NCI-H2029 treated with DMSO at 0.1 percent for 48 hours (cell line): ENCODE measurements around the gene CDC14B.
"Not testable (repeated sequence)": the region's sequence is repeated elsewhere in the genome, so short reads cannot be mapped to it uniquely, and the experiment has no call there.

Experiments used
- DNase-seq: peaks from one replicate; lab custom pipeline; 2025; lab: John Stamatoyannopoulos, UW

Gene CDC14B

DNA sequence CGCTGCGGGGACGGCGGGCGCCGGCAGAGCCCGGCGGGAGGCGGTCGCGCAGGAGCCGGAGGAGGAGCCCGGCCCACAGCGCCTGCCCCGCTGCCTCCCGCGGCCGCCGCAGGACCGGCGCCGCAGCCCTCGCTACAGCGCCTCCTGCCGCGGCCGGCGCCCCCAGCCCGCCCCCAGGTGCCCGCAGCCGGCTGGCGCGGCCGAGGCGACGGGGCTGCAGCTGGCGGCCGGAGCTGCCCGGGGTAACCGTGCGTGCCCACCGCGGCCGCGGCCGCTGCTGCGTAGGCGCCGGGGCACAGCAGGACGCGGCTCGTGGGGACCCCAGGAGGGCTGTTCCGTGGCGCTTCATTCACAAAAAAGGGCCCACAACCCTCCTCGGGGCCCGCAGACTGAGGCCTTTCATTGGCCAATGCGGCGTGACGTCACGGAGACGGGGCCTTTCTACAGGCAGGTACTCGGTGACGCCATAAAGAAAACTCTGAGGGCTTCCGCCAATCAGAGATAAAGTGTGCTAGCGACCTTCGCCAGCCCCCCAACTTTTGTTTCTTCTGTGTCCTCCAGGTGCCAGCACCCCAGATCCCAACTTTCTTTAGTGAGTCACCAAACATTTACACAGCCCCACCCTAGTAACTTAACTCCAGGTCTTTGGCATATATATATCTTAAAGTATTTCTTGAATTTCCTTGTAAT lies at the start of gene CDC14B:
TSS of gene CDC14B (minus strand) at position 353 of the 690 bp plus-strand sequence. CDS start 465 bp downstream, outside the sequence.
- peak; percentile 78 for DNase-seq

DNA sequence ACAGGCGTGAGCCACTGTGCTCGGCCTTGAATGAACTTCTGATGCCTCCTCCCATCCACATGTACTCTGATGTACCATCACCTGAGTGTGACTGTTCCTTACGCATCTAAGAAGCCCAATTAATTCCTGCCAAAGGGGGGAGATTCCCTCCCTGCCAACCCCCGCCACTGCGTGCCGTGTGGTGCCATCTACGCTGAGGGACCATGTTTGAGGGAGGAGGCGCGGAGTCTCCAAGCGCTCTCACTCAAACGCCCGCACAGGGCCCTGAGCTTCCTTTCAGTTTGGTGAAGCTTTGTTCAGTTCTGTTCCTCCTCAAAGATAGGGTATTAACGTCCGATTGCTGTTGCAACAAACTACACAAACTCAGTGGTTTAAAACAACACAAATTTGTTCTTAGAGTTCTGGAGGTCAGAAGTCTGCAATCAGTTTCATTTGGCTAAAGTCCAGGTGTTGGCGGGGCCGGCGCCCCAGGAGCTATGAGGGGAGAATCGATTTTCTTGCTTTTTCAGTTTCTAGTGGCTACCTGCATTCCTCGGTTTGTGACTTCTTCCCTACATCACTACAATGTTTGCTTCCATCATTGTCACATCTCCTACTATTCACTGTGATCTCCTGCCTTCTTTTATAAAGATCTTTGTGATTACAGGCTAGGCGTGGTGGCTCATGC lies 49.4 kb upstream of the CDC14B start:
- no peak for DNase-seq

DNA sequence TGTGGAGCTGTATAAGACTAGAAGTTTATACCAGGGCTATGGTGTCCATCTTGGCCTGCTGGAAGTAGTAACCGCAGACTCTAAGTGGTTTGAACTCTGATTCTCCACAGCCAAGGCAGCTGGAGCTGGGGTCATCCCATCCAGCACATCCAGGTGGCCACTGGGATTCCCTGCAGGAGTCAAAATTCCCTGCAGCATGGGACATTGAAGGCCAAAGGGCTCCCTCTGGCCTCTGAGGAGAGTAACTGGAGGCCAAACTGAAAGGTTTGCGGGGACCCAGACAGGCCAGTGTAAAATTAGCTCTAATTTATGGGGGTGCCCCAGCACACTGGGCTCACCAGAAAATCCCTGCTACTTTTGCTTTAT lies 47.7 kb upstream of the CDC14B start:
- no peak for DNase-seq

DNA sequence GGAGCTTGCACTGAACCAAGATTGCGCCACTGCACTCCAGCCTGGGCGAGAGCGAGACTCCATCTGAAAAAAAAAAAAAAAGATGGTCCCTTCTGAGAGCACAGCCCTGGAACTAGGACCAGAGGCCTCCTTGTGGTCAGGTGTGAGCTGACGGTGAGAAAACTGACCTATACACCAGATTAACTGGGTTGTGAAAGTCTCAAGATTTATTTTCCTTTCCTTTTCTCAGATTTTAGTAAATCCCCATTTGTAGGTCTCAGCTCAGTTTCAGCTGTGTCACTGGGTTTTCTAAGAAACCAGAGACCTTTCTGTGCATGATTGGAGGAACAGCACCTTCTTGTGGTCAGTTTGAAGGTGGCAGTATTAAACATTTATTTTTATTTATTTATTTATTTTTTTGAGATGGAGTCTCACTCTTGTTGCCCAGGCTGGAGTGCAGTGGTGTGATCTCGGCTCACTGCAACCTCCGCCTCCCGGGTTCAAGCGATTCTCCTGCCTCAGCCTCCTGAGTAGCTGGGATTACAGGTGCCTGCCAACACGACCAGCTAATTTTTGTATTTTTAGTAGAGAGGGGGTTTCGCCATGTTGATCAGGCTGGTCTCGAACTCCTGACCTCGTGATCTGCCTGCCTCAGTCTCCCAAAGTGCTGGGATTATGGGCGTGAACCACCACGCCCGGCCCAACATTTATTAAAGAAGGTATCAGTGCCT lies 47.2 kb upstream of the CDC14B start:
- peak; percentile 57 for DNase-seq

DNA sequence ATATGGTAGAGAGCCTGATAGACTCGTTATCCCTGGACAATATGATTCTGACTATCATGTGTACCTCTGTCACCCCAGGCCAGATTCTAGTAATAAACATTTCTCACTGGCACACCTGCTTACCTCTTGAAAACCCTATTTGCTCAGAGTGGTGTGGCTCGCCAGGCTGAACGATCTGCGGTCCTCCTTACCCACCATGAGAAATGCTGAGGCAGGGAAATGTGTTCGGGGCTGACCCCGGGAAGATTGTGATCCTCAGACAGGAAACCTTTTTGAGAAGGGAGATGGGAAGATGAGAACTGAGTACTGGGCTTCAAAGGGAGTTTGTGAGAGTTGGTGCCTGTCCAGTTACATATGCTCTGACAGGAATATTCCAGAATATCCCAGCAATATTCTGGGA lies 46.1 kb upstream of the CDC14B start:
- DNase-seq = no peak

DNA sequence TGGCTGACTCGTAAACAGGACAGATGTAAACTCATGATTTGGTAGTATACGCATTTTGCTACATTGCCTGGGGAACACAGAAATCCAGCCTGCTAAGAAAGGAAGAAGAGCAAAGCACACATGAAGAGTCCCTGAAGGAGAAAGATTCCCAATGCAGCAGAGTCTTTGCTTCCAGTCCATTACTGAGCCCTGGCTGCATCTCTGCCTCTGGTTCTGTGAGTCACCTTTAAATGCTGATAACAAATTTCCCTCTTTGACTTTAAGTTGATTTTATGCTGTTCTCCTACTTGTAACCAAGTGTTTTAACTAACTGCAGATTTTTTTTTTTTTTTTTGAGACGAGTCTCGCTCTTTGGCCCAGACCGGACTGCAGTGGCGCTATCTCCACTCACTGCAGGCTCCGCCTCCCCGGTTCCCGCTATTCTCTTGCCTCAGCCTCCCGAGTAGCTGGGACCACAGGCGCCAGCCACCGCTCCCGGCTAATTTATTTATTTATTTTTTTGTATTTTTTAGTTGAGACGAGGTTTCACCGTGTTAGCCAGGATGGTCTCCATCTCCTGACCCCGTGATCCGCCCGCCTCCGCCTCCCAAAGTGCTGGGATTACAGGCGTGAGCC lies 44.0 kb upstream of the CDC14B start:
- DNase-seq = no peak

DNA sequence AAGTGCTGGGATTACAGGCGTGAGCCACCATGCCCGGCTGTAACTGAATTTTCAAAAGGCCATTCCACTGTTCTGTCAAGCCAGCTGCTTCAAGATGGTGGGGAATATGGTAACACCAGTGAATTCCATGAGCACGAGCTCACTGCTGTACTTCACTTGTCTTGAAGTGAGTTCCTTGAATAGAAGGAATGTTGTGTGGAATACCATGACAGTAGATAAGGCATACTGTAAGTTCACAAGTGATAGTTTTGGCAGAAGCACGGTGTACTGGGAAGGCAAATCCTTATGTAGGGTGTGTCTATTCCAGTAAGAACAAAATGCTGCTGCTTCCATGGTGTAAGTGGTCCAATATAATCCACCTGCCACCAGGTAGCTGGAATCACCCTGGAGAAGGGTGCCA lies 42.1 kb upstream of the CDC14B start:
- DNase-seq = no peak

DNA sequence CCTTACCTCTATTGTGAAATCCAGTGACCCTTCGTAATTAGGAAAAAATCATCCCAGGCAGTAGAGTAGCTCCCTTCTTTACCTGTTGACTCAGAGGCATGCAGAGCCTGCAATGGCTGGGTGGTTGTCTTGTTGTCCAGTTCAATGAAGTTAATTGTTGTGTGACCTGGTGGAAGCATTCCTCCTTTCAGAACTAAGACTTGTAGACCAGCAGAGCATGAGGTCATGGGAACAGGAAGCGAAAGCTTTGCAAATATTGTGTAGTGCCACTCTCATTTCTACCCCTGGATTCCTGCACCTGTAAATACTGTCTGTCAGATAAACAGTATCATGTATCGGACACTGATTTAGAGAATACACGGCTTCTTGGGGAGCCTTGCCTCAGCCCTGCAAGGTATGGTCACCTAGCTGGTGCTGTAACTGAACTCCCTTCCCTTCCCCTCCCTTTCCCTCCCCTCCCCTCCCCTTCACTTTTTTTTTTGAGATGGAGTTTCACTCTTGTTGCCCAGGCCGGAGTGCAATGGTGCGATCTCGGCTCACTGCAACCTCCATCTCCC lies 41.1 kb upstream of the CDC14B start:
- DNase-seq = peak; percentile 20

DNA sequence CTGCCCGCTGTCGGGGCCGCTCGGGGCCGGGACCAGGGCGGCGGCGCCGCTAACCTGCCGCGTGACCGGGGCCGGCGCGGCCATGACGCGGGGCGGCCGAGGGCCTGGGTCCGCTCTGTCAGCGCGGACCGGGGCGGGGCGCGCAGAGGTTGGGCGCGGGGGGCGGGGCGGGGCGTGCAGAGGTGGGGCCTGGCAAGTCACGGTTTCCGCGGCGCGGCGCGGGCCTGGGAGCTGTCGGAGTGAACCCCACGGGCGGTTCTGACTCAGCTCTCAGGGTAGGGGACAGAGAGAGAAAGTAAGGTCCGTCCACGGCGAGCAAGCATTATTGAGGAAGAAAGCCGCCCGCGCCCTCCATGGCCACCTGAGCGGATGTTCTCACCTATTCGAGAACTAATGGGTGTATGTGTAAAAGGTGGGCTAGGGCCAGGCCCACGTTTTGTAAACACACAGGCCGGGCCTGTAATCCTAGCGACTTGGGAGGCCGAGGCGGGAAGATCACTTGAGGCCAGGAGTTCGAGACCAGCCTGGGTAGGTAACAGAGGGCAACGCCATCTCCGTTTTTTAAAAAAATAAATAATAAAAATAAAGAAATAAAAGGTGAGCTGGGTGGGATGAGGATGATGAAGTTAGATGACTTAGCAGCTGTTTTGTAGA lies 35.7 kb upstream of the CDC14B start, which contains the start of gene PRXL2C:
TSS of gene PRXL2C (minus strand) at position 120 of the 654 bp plus-strand sequence. CDS start at position 84, 36 bp downstream.
- no peak for DNase-seq

DNA sequence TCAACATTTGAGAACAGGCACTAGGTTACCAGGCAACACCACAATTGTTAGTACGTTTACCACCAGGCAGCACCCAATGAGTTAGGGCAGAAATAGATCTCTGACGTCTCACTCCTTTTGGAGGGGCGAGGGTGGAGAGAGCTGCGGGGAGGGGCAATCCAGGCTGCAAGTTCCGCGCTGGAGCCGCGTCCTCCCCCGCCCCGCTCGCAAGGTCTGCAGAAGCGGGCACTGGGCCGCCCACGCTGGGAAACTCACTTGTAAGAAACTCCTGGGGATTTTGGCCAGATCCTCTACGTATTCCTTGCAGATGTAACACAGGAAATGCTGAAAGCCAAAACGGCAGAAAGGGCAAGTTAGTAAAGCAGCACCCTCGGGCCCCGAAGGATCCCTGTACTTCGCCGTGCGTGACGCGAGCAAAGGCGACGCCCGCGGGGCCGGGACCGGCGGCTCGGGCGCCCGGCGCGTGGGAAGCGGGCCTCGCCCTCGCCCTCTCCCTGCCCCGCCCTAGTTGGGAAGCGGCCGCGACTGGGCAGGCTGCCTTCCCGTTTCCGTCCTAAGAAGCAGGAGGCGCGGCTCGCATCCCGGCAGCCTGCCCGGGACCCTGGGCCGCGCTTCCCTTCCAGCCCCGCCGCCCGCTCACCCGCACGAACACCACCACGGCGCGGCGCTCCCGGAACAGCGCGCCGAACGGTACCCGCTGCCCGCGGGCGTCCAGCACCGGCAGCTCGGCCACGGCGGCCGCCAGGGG lies 35.0 kb upstream of the CDC14B start:
- peak; percentile 54 for DNase-seq

DNA sequence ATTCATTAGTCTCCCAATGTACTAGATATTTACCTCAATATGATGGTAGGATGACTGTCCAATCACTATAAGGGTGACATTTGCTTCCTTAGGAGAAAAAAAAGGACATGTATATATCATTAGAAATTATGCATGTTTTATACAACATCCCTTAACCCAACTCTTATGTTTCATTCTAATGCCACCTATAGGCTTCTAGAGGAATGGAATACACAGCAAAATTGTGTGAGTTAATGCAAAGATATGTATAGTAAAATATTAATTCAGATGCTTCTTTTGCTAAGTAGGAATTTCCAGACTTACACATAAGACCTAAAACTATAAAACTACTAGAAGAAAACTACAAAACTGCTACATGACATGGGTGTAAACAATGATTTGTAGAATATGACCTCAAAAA lies 32.0 kb upstream of the CDC14B start:
- no peak for DNase-seq

DNA sequence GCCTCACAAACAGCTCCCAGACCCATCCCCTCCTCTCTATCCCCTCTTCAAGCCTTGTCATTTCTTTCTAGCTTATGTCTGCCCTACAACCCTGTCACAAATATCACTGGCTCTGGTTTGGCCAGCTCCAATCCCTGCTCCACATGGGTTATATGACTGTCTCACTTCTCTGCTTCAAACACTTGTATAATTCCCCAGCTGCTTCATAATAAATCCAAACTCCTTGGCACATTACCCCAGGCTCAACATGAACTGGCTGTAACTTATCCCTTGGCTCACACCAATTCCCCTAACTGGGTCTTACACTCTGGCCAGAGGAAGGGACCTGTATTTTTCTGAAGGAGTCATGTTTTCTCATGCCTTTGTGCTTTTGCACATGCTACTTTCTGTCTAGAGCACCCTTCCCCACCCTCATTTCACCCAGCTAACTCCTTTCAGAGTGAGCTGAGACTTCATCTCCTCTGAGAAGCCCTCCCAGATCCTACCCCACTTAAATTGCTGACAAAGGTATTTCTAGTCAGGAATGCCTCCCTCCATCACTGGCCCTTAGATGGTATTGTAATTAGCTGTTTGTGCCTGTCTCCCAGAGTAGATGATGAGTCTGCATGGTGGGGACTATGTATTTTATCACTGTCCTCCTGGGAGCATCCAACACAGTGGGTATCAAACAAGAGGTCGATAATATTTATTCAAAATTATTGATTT lies 30.1 kb upstream of the CDC14B start:
- no peak for DNase-seq

DNA sequence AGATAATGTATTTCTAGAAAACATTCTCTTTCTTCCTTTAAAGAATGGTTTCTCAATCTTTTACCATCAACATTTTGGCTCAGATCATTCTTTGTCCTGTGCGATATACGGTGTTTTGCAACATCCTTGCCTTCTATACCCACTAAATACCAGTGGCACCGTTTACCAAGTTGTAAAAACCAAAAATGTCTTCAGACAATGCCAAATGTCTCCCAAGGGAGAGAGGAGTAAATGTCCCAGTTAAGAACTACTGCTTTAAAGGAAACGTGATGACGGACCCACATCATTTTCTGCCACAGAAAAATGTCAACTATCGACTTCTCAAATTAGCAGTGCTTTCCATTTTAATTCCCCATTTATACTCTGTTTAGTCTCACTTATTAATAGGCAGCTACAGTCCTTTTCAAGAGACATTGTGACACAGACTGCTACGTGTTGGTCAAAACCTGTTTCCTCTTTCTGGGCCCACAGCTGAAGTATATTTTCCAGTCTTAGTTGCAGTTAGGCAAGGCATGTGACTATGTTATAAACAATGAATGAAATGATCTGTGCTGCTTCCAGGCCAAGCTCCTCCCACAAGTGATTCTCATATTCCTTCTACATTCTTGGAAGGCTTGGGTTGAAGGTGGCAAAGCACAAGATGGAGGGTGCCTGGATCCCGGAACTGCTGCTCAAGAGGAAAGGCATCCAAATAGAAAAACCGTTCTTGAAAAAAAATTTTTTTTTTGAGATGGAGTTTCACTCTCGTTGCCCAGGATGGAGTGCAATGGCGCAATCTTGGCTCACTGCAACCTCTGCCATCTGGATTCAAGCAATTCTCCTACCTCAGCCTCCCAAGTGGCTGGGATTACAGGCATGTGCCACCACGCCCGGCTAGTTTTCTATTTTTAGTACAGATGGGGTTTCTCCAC lies 26.7 kb upstream of the CDC14B start:
- DNase-seq = no peak

DNA sequence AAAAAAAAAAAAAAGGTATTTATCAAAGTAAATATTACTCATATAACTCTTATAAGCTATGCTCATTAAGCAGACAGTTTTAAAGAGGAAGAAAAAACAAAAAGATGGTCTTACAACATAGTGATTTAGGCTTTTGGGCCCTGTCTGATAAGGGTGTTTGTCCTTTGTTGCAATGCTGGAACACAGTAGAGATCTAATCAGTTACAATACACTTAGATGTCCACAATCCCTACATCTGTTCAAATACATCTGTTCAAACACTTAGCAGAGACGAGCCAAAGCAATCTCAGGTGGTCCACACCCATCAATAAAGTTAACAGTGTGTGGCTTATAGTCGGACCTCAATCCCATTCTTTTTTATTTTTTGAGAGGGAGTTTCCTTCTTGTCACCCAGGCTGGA lies 24.5 kb upstream of the CDC14B start:
- DNase-seq = peak; percentile 58

DNA sequence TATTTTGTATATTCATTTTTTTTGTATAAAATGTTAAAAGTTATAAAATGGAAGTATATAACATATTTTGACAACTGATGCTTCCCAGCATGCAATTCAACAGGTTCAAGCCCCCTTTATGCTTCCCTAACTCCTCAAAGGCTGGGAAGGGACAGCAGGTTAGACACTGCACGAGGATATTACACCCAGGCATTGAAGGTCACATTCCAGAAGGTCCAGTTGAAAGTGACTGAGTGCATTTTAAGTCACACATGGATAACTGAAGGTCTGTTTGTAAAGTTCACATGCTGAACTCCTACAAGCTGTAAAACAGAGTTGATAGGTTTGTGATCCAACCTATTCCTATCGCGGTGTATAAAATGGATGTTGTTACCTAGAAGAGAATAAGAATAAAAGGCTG lies 21.9 kb upstream of the CDC14B start:
- DNase-seq = no peak

DNA sequence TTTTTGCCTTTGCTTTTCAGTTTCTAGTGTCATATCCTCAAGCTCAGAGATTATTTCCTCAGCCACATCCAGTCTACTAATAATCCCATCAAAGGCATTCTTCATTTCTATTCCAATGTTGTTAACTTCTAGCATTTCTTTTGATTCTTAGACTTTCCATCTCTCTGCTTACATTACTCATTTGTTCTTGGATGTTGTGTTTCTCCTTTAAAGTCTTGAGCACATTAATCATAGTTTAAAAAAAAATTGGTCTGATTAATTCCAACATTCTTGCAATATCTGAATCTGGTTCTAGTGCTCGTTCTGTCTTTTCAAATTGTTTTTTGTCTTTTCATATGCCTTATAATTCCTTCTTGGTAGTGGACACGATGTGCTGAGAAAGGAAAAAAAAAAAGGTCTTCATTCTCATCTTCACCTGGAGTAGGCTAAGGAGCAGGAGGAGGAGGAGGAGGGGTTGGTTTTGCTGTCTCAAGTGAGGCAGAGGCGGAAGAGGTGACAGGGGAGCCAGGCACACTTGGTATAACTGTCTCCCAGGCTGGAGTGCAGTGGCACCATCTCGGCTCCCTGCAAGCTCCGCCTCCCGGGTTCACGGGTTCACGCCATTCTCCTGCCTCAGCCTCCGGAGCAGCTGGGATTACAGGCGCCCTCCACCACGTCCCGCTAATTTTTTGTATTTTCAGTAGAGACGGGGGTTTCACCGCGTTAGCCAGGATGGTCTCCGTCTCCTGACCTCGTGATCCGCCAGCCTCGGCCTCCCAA lies 19.1 kb upstream of the CDC14B start:
- no peak for DNase-seq

DNA sequence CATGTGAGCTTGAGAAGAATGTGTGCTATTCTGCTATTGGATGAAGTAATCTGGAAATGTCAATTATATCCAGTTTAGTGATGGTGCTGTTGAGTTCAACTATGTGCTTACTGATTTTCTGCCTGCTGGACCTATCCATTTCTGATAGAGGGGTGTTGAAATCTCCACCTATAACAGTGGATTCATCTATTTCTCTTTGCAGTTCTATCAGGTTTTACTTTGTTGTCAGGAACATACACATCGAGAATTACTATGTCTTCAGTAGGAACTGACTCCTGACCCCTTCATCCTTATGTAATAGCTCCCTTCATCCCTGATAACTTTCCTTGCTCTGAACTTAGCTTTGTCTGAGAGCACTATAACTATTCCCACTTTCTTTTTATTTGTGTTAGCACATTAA lies 16.7 kb upstream of the CDC14B start:
- no peak for DNase-seq

DNA sequence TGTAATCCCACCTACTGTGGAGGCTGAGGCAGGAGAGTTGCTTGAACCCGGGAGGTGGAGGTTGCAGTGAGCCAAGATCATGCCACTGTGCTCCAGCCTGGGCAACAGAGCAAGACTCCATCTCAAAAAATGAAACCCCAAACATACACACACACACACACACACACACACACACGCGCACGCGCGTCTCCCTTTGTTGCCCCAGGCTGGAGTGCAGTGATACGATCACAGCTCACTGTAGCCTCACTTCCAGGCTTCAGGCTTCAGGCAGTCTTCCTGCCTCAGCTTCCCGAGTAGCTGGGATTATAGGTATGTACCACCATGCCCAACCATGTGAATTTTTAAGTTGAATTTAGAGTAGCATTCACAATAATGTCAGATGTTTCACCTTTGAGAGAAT lies 13.9 kb upstream of the CDC14B start:
- DNase-seq = not testable (repeated sequence)

DNA sequence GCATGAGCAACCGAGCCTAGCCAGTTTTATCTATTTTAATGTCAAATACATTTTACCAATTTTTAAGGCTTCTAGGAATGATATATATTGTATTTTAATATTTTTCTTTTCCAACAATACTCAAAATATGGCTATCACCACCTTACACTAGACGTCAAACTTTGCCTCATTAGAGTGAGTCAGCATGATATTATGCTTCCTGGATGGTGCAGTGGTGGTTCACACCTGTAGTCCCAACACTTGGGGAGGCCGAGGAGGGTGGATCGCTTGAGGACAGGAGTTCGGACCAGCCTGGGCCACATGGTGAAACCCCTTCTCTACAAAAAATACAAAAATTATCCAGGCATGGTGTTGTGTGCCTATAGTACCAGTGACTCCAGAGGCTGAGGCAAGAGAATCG lies 7.3 kb upstream of the CDC14B start:
- DNase-seq = no peak
